CD4-positive, alpha-beta T cell (primary cell): ENCODE measurements around the gene SLC16A9. TPM values are rescaled to one million over a fixed set of nuclear protein-coding genes. Genes with fewer than 3 reads are reported as not detected.

ENCODE experiments used
- ATAC-seq: fragments of 200-7000 bp; cut with Tn5 transposase; one replicate; pipeline ENCODE4 v1.10.0; 2022; ENCODE audit warnings: mild to moderate bottlenecking; ENCODE audit not compliant: poor library complexity
- CTCF ChIA-PET: fragments of 350-600 bp; sonication (Branson Sonifier 250); formaldehyde crosslinking; loops from one replicate; lab custom pipeline; 2021; ENCODE audit warnings: antibody characterized with exemption, inconsistent platforms; lab: Charles Lee
- POLR2A ChIA-PET: fragments of 350-600 bp; sonication (Branson Sonifier 250); formaldehyde crosslinking; loops from one replicate; lab custom pipeline; 2021; ENCODE audit warnings: antibody characterized with exemption, inconsistent platforms; lab: Charles Lee
- DNase-seq, 14 experiments: peaks; one replicate each; pipeline ENCODE4 v3.0.0-alpha.2; 2013 to 2020; ENCODE audit warnings: mixed read lengths in 2 of 14
- H3K27ac ChIP-seq, 2 donors: one replicate each; pipeline versions ENCODE4 v1.5.1 to v1.7.0; 2013; ENCODE audit warnings: low read length in 2 of 2, low read depth in 1 of 2, mild to moderate bottlenecking in 1 of 2
- H3K27me3 ChIP-seq, 2 experiments: 1 replicate in 1 of 2; 2 replicates in 1 of 2; pipeline versions ENCODE4 v1.6.1 to v1.7.0; 2013; ENCODE audit warnings: low read length in 2 of 2, control low read depth in 1 of 2, mild to moderate bottlenecking in 1 of 2, moderate library complexity in 1 of 2; ENCODE audit not compliant: insufficient read depth in 2 of 2, control insufficient read depth in 1 of 2
- H3K36me3 ChIP-seq: one replicate; pipeline ENCODE4 v1.6.1; 2013; ENCODE audit warnings: low read length, control low read depth; ENCODE audit not compliant: insufficient read depth
- H3K4me1 ChIP-seq: one replicate; pipeline ENCODE4 v1.6.1; 2013; ENCODE audit warnings: low read length, control low read depth; ENCODE audit not compliant: insufficient read depth
- H3K4me3 ChIP-seq: one replicate; pipeline ENCODE4 v1.5.1; 2013; ENCODE audit warnings: mild to moderate bottlenecking, low read length, moderate library complexity
- H3K9me3 ChIP-seq, 2 experiments: 1 replicate in 1 of 2; 2 replicates in 1 of 2; pipeline versions ENCODE4 v1.6.1 to v1.7.0; 2013; ENCODE audit warnings: low read length in 2 of 2, mild to moderate bottlenecking in 2 of 2, control low read depth in 1 of 2, moderate library complexity in 1 of 2; ENCODE audit not compliant: control insufficient read depth in 1 of 2, insufficient read depth in 1 of 2
- H3K27ac Mint-ChIP-seq: one replicate; pipeline ENCODE4 v1.8.0; 2020; ENCODE audit warnings: mixed read lengths
- H3K27me3 Mint-ChIP-seq: one replicate; pipeline ENCODE4 v1.8.0; 2021; ENCODE audit warnings: mixed read lengths
- H3K36me3 Mint-ChIP-seq: one replicate; pipeline ENCODE4 v1.8.0; 2021; ENCODE audit warnings: low read depth, mixed read lengths
- H3K4me1 Mint-ChIP-seq: one replicate; pipeline ENCODE4 v1.8.0; 2021; ENCODE audit warnings: low read depth, mixed read lengths
- H3K4me3 Mint-ChIP-seq: one replicate; pipeline ENCODE4 v1.8.0; 2020; ENCODE audit warnings: mild to moderate bottlenecking, mixed read lengths
- H3K9me3 Mint-ChIP-seq: one replicate; pipeline ENCODE4 v1.8.0; 2020; ENCODE audit warnings: mixed read lengths
- CTCF ChIP-seq: fragments of 200-600 bp; IDR thresholded peaks from one replicate; pipeline ENCODE4 v1.8.0; 2022; ENCODE audit warnings: antibody characterized with exemption, mild to moderate bottlenecking
- intact Hi-C, 2 experiments: fragments of 100-400 bp; cut with DNase I in 1 of 2; cut with micrococcal nuclease in 1 of 2; formaldehyde crosslinking; loops; one replicate each; pipeline versions ENCODE4 v1.15.1 to v1.9.0; 2023 to 2025; cut with DNase I, micrococcal nuclease
- total RNA-seq, 174 experiments: library from RNA in 2 of 174; stranded (reverse) in 2 of 174; gene quantifications; one replicate each; pipeline ENCODE4 v1.2.3 and lab custom pipeline; 2021 to 2026

The SLC16A9 gene
- total RNA-seq, 2 experiments from 2014 or later = not detected

GRCh38 chr10:59708816-59709394, 745 bp downstream of the SLC16A9 start:
- Histone ChIP-seq H3K4me1 (peaks cover 9% of the 10 kb centered on the region), H3K27ac (no peak overlapping the region), H3K9me3 (peaks cover 0 to 6% of the 10 kb centered on the region in 2 experiments), H3K36me3 (no peaks in the 10 kb centered on the region), H3K4me3 (no peak overlapping the region), H3K27me3 (peaks cover 19 to 31% of the 10 kb centered on the region in 2 experiments)
- intact Hi-C loops = no loop called here
- ChIA-PET POLR2A (no interaction called here), CTCF (no interaction called here)
- peaks cover 76% of the 10 kb centered on the region for H3K27me3 Mint-ChIP-seq
- no peaks in the 10 kb centered on the region for H3K36me3 Mint-ChIP-seq
- DNase-seq = no peak
- no peak for ATAC-seq
- H3K4me3 Mint-ChIP-seq = no peak overlapping the region
- no peaks in the 10 kb centered on the region for H3K4me1 Mint-ChIP-seq
- no peak overlapping the region for H3K27ac Mint-ChIP-seq
- TF ChIP-seq CTCF = no peak
- H3K9me3 Mint-ChIP-seq = no peaks in the 10 kb centered on the region

GRCh38 chr10:59706851-59707797, 2.5 kb downstream of the SLC16A9 start:
- H3K36me3 ChIP-seq = no peaks in the 10 kb centered on the region
- ChIA-PET POLR2A (no interaction called here), CTCF (no interaction called here)
- no peak overlapping the region for H3K4me3 ChIP-seq
- no peak overlapping the region for H3K27ac Mint-ChIP-seq
- intact Hi-C loops = no loop called here
- H3K27me3 Mint-ChIP-seq = peaks cover 69% of the 10 kb centered on the region
- DNase-seq = no peak
- ATAC-seq = no peak
- H3K27me3 ChIP-seq = peaks cover 19 to 25% of the 10 kb centered on the region in 2 experiments
- H3K4me3 Mint-ChIP-seq = no peak overlapping the region
- peaks cover 9% of the 10 kb centered on the region for H3K4me1 ChIP-seq
- H3K36me3 Mint-ChIP-seq = no peaks in the 10 kb centered on the region
- peaks cover 0 to 6% of the 10 kb centered on the region in 2 experiments for H3K9me3 ChIP-seq
- no peaks in the 10 kb centered on the region for H3K4me1 Mint-ChIP-seq
- no peak overlapping the region for H3K27ac ChIP-seq
- H3K9me3 Mint-ChIP-seq = no peaks in the 10 kb centered on the region
- no peak for TF ChIP-seq CTCF

GRCh38 chr10:59705931-59706330, 3.7 kb downstream of the SLC16A9 start:
- Mint-ChIP-seq H3K4me1 (no peaks in the 10 kb centered on the region), H3K36me3 (no peaks in the 10 kb centered on the region), H3K9me3 (no peaks in the 10 kb centered on the region), H3K4me3 (no peak overlapping the region), H3K27me3 (peaks cover 68% of the 10 kb centered on the region), H3K27ac (no peak overlapping the region)
- ChIA-PET CTCF (no interaction called here), POLR2A (no interaction called here)
- no peak overlapping the region for H3K27ac ChIP-seq
- no peak for TF ChIP-seq CTCF
- ATAC-seq = no peak
- intact Hi-C loops = no loop called here
- H3K36me3 ChIP-seq = no peaks in the 10 kb centered on the region
- H3K4me3 ChIP-seq = no peak overlapping the region
- peaks cover 17 to 23% of the 10 kb centered on the region in 2 experiments for H3K27me3 ChIP-seq
- no peak for DNase-seq
- H3K4me1 ChIP-seq = peaks cover 9% of the 10 kb centered on the region
- H3K9me3 ChIP-seq = peaks cover 0 to 6% of the 10 kb centered on the region in 2 experiments
